Stimulated activated CD4-positive, alpha-beta T cell treated with anti-CD3 and anti-CD28 coated beads, Interleukin-15, amount 100 ng/mL, for 48 hours (primary cell): Measurements from ENCODE around the gene PRKCE.
"Not testable (repeated sequence)": the region's sequence is repeated elsewhere in the genome, so short reads cannot be mapped to it uniquely, and the experiment has no call there.

Source experiments
- DNase-seq, 2 donors: peaks; one replicate each; pipeline ENCODE4 v3.0.0-alpha.2; 2020; ENCODE audit warnings: low read depth in 2 of 2

Gene PRKCE

GRCh38 chr2:45668509-45668908 is 17.0 kb downstream of the PRKCE start:
- no peak for DNase-seq

GRCh38 chr2:45669032-45669486 is 17.6 kb downstream of the PRKCE start:
- DNase-seq: no peak

GRCh38 chr2:45670646-45671045 is 19.2 kb downstream of the PRKCE start:
- no peak for DNase-seq

GRCh38 chr2:45672138-45672537 is 20.7 kb downstream of the PRKCE start:
- no peak for DNase-seq

GRCh38 chr2:45674035-45674816 is 22.8 kb downstream of the PRKCE start:
- no peak for DNase-seq

GRCh38 chr2:45675263-45675812 is 23.9 kb downstream of the PRKCE start:
- no peak for DNase-seq

- no peak for DNase-seq
These were observed 24.6 kb downstream of the PRKCE start for GRCh38 chr2:45676088-45676487.

GRCh38 chr2:45678791-45679348 is 27.4 kb downstream of the PRKCE start:
- DNase-seq: no peak

GRCh38 chr2:45680351-45680967 is 29.0 kb downstream of the PRKCE start:
- no peak for DNase-seq

GRCh38 chr2:45681675-45682074 is 30.2 kb downstream of the PRKCE start:
- DNase-seq: no peak

GRCh38 chr2:45683292-45683691 is 31.8 kb downstream of the PRKCE start:
- DNase-seq: no peak

- no peak for DNase-seq
These were observed 33.3 kb downstream of the PRKCE start for GRCh38 chr2:45684756-45685155.

GRCh38 chr2:45685260-45685659 is 33.8 kb downstream of the PRKCE start:
- no peak for DNase-seq

GRCh38 chr2:45687964-45688363 is 36.5 kb downstream of the PRKCE start:
- DNase-seq: no peak

- DNase-seq: no peak
These were observed 37.2 kb downstream of the PRKCE start for GRCh38 chr2:45688479-45689298.

GRCh38 chr2:45690231-45690630 is 38.8 kb downstream of the PRKCE start:
- DNase-seq: no peak

- no peak for DNase-seq
These were observed 39.9 kb downstream of the PRKCE start for GRCh38 chr2:45691171-45691999.

- DNase-seq: no peak
These were observed 41.1 kb downstream of the PRKCE start for GRCh38 chr2:45692566-45692965.

- DNase-seq: not testable (repeated sequence)
These were observed 44.1 kb downstream of the PRKCE start for GRCh38 chr2:45695480-45696007.

GRCh38 chr2:45696708-45697107 is 45.2 kb downstream of the PRKCE start:
- DNase-seq: no peak

- DNase-seq: no peak
These were observed 45.7 kb downstream of the PRKCE start for GRCh38 chr2:45697190-45697589.
